Large intestine (tissue), 12 donors: ENCODE measurements around the gene TARBP1. TPM values are rescaled to one million over a fixed set of nuclear protein-coding genes. Genes with fewer than 3 reads are reported as not detected.

Experiments
- DNase-seq, 2 donors: peaks; one replicate each; pipeline versions ENCODE4 v3.0.0 to v3.0.0-alpha.2; 2013
- H3K27ac ChIP-seq: one replicate; pipeline ENCODE4 v1.5.1; 2013; ENCODE audit warnings: low read length
- H3K27me3 ChIP-seq: 2 replicates; pipeline ENCODE4 v1.6.1; 2013; ENCODE audit warnings: low read length; ENCODE audit not compliant: control insufficient read depth, insufficient read depth
- H3K36me3 ChIP-seq: 2 replicates; pipeline ENCODE4 v1.6.1; 2013; ENCODE audit warnings: low read length; ENCODE audit not compliant: control insufficient read depth, insufficient read depth
- H3K4me1 ChIP-seq: one replicate; pipeline ENCODE4 v1.6.1; 2013; ENCODE audit warnings: low read length; ENCODE audit not compliant: control insufficient read depth, insufficient read depth
- H3K4me3 ChIP-seq: one replicate; pipeline ENCODE4 v1.5.1; 2013; ENCODE audit warnings: low read length
- H3K9me3 ChIP-seq: one replicate; pipeline ENCODE4 v1.6.1; 2013; ENCODE audit warnings: mild to moderate bottlenecking, low read depth, low read length, moderate library complexity; ENCODE audit not compliant: control insufficient read depth
- WGBS: methylation state at CpG from one replicate; pipeline ENCODE4 v1.1.5; 2013; ENCODE audit warnings: low lambda C conversion rate; ENCODE audit not compliant: insufficient coverage; 5-methylcytosine and 5-hydroxymethylcytosine counted together
- long read RNA-seq, 11 donors: transcript quantifications; one replicate each; lab custom pipeline, GENCODE V29; 2026
- polyA plus RNA-seq: library from polyadenylated mRNA; unstranded; fragments of 120-200 nt; gene quantifications from one replicate; pipeline ENCODE4 v1.2.1, GENCODE V29; 2013

TARBP1 gene
- 84.4 TPM for polyA plus RNA-seq
- long read RNA-seq, donor 1, partial matches to known transcripts = 0 of 3 reads
- long read RNA-seq, donor 1, other reads (novel, unspliced or antisense) = 0 of 3 reads
- long read RNA-seq, donor 2, transcript TARBP1-202 (8 exons, 1,650 nt) = major isoform, 8 of 18 reads
- long read RNA-seq, donor 2, partial matches to known transcripts = 8 of 18 reads
- long read RNA-seq, donor 2, other reads (novel, unspliced or antisense) = 0 of 18 reads
- long read RNA-seq, donor 3 = 0 reads
- long read RNA-seq, donor 4, full-length matches to known transcripts = 3 of 3 reads
- long read RNA-seq, donor 4, partial matches to known transcripts = 0 of 3 reads
- long read RNA-seq, donor 4, other reads (novel, unspliced or antisense) = 0 of 3 reads
- long read RNA-seq, donor 5, full-length matches to known transcripts = 4 of 4 reads
- long read RNA-seq, donor 5, partial matches to known transcripts = 0 of 4 reads
- long read RNA-seq, donor 5, other reads (novel, unspliced or antisense) = 0 of 4 reads
- long read RNA-seq, donor 6, partial matches to known transcripts = 5 of 5 reads
- long read RNA-seq, donor 6, other reads (novel, unspliced or antisense) = 0 of 5 reads
- long read RNA-seq, donor 7, partial matches to known transcripts = 8 of 9 reads
- long read RNA-seq, donor 7, other reads (novel, unspliced or antisense) = 0 of 9 reads
- long read RNA-seq, donor 8, partial matches to known transcripts = 5 of 9 reads
- long read RNA-seq, donor 8, other reads (novel, unspliced or antisense) = 0 of 9 reads
- long read RNA-seq, donor 9, partial matches to known transcripts = 0 of 3 reads
- long read RNA-seq, donor 9, other reads (novel, unspliced or antisense) = 0 of 3 reads
- long read RNA-seq, donor 10, full-length matches to known transcripts = 6 of 6 reads
- long read RNA-seq, donor 10, partial matches to known transcripts = 0 of 6 reads
- long read RNA-seq, donor 10, other reads (novel, unspliced or antisense) = 0 of 6 reads
- long read RNA-seq, donor 11, partial matches to known transcripts = 0 of 4 reads
- long read RNA-seq, donor 11, other reads (novel, unspliced or antisense) = 0 of 4 reads

- no peaks in the 10 kb centered on the region for H3K4me1 ChIP-seq
- peak; percentile 72 to 91 for DNase-seq
- no CpG with 5 or more reads among the region's 122 CpGs for WGBS
- no peaks in the 10 kb centered on the region for H3K27me3 ChIP-seq
- H3K4me3 ChIP-seq = peak within 1 kb of the TSS; percentile 60
- no peaks in the 10 kb centered on the region for H3K36me3 ChIP-seq
- H3K9me3 ChIP-seq = no peaks in the 10 kb centered on the region
- H3K27ac ChIP-seq = peak within 1 kb of the TSS; percentile 67
Observed at GRCh38 chr1:234478481-234479309, at the start of gene TARBP1. Gene TARBP1 (minus strand): TSS chr1:234479179. CDS start chr1:234479103, 76 bp downstream.

GRCh38 chr1:234528074-234528865 is 49.3 kb upstream of the TARBP1 start:
- DNase-seq = peak in 1 of 2 donors; percentile 81
- peak overlapping the region; percentile 81 for H3K27ac ChIP-seq
- no peaks in the 10 kb centered on the region for H3K36me3 ChIP-seq
- no CpG with 5 or more reads among the region's 14 CpGs for WGBS
- no peak overlapping the region for H3K4me3 ChIP-seq
- H3K27me3 ChIP-seq = no peaks in the 10 kb centered on the region
- no peaks in the 10 kb centered on the region for H3K9me3 ChIP-seq
- H3K4me1 ChIP-seq = peaks cover 46% of the 10 kb centered on the region

GRCh38 chr1:234527346-234527745 is 48.4 kb upstream of the TARBP1 start:
- 94% methylated on average over 2 of the region's 6 CpGs for WGBS
- Histone ChIP-seq H3K4me1 (peaks cover 44% of the 10 kb centered on the region), H3K4me3 (no peak overlapping the region), H3K9me3 (no peaks in the 10 kb centered on the region), H3K36me3 (no peaks in the 10 kb centered on the region), H3K27ac (peak overlapping the region; percentile 81), H3K27me3 (no peaks in the 10 kb centered on the region)
- no peak for DNase-seq

GRCh38 chr1:234526922-234527321 is 47.9 kb upstream of the TARBP1 start:
- H3K9me3 ChIP-seq = no peaks in the 10 kb centered on the region
- no peak for DNase-seq
- H3K27me3 ChIP-seq = no peaks in the 10 kb centered on the region
- H3K36me3 ChIP-seq = no peaks in the 10 kb centered on the region
- H3K4me1 ChIP-seq = peaks cover 39% of the 10 kb centered on the region
- H3K4me3 ChIP-seq = no peak overlapping the region
- H3K27ac ChIP-seq = no peak overlapping the region
- WGBS = 100% methylated on average over 1 of the region's 3 CpGs

DNA sequence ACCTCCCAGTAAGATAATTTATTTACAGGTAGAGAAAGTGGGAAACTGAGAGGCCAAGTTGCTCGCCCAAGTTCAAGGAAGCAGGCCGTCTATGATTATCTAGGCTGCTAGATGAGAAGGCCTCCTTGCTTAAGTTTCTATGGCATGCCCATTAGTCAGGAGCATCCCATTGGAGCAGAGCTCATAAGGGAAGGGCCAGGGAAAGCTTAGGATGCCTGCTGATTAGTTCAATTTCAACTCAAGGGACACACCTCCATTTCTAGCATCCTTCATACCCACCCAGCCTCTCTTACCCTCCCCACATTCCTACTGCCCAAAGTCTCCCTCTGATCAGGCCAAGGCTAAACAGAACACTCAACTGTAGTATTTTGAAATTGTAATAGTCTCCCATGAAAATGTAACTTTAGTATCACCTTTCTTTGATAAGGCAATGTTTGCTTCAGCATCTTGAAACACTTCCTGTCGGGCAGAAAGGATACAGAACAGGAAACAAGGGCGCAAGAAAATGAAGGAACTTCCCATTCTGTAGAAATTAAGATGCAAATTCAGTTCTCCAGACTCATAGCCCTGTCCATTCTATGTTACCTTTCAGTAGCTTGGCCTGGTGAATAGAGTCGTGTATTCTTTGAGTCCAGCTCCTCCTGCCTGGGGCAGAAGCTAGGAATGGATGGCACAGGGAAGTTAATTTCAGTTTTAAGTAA is 46.3 kb upstream of the TARBP1 start:
- Histone ChIP-seq H3K9me3 (no peaks in the 10 kb centered on the region), H3K4me3 (no peak overlapping the region), H3K4me1 (peaks cover 29% of the 10 kb centered on the region), H3K27ac (no peak overlapping the region), H3K27me3 (no peaks in the 10 kb centered on the region), H3K36me3 (no peaks in the 10 kb centered on the region)
- DNase-seq = no peak
- WGBS = no CpG with 5 or more reads among the region's 5 CpGs

GRCh38 chr1:234521836-234522235 is 42.9 kb upstream of the TARBP1 start:
- no peak for DNase-seq
- Histone ChIP-seq H3K27me3 (no peaks in the 10 kb centered on the region), H3K4me3 (no peak overlapping the region), H3K36me3 (no peaks in the 10 kb centered on the region), H3K4me1 (peaks cover 11% of the 10 kb centered on the region), H3K9me3 (no peaks in the 10 kb centered on the region), H3K27ac (no peak overlapping the region)
- WGBS = 100% methylated on average over 1 of the region's 5 CpGs

- Histone ChIP-seq H3K4me3 (no peak overlapping the region), H3K9me3 (no peaks in the 10 kb centered on the region), H3K27ac (no peak overlapping the region), H3K27me3 (no peaks in the 10 kb centered on the region), H3K4me1 (peaks cover 11% of the 10 kb centered on the region), H3K36me3 (no peaks in the 10 kb centered on the region)
- 80% methylated on average over 1 of the region's 6 CpGs for WGBS
- DNase-seq = no peak
Observed at GRCh38 chr1:234520908-234521817, 42.2 kb upstream of the TARBP1 start.

DNA sequence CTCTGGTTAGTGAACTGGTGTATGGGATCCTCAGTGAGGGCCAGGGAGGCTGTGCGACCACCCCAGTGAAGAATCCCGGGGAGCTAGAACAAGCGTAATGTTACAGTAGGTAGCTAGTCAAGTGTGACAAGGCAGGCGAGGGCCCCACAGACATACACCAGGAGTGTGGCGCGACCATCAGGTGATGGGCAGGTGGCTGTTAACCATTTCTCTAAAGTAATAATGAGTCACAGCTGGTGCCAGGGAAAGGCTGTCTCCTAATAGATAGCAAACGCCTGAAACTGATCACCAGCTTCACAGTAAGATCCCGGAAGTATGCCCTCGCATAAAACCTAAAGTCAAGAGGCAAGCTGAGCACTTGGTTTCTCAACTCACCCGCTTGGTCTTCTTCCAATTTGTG is 40.5 kb upstream of the TARBP1 start:
- Histone ChIP-seq H3K36me3 (no peaks in the 10 kb centered on the region), H3K9me3 (no peaks in the 10 kb centered on the region), H3K27ac (no peak overlapping the region), H3K4me3 (no peak overlapping the region), H3K4me1 (peaks cover 11% of the 10 kb centered on the region), H3K27me3 (no peaks in the 10 kb centered on the region)
- DNase-seq = no peak
- WGBS = no CpG with 5 or more reads among the region's 10 CpGs
